ENCODE measurements around the gene PROCA1. TPM values are rescaled to one million over a fixed set of nuclear protein-coding genes. Genes with fewer than 3 reads are reported as not detected.
"Not testable (repeated sequence)": the region's sequence is repeated elsewhere in the genome, so short reads cannot be mapped to it uniquely, and the experiment has no call there.

Gene PROCA1
- total RNA-seq, 1 donor from 2014 or later, result 12.5 TPM

GRCh38 chr17:28663723-28664122, 48.0 kb downstream of the PROCA1 start:
- peak overlapping the region; percentile 90 for H3K4me2 ChIP-seq
- H3K79me2 ChIP-seq (ENCODE audit: low read depth), result peaks cover 91% of the 10 kb centered on the region
- H3K36me3 Mint-ChIP-seq, result peaks cover 30% of the 10 kb centered on the region
- H3K4me1 Mint-ChIP-seq, result peaks cover 36% of the 10 kb centered on the region
- peaks cover 6% of the 10 kb centered on the region for H3F3A ChIP-seq (ENCODE audit: low read depth)
- H3K9ac ChIP-seq, result no peak overlapping the region
- no peak overlapping the region for H3K27ac Mint-ChIP-seq
- H3K9me3 ChIP-seq (ENCODE audit: low read depth), result peaks cover 8% of the 10 kb centered on the region
- H2AFZ ChIP-seq (replicated peaks), result no peak overlapping the region
- peaks cover 8% of the 10 kb centered on the region for H3K4me1 ChIP-seq
- peaks cover 2% of the 10 kb centered on the region for H3K27me3 Mint-ChIP-seq (ENCODE audit: insufficient read depth, low read depth)
- peak overlapping the region; percentile 91 for H3K4me3 ChIP-seq
- H3K36me3 ChIP-seq, result peaks cover 10% of the 10 kb centered on the region
- no peak for TF ChIP-seq EZH2phosphoT487 (IDR thresholded peaks at IDR 0.05)
- TF ChIP-seq EZH2 (IDR thresholded peaks at IDR 0.05), result no peak
- no peak for TF ChIP-seq CTCF (IDR thresholded peaks at IDR 0.05)
- no peak overlapping the region for H3K27ac ChIP-seq
- DNase-seq (ENCODE audit: low spot score), result no peak
- H4K20me1 ChIP-seq (ENCODE audit: low read depth), result peaks cover 15% of the 10 kb centered on the region
- peaks cover 7% of the 10 kb centered on the region for H3K9me3 Mint-ChIP-seq
- H3K27me3 ChIP-seq, result no peaks in the 10 kb centered on the region
- H3K4me3 Mint-ChIP-seq, result peak overlapping the region; percentile 100

- Histone ChIP-seq H3K4me1 (peaks cover 8% of the 10 kb centered on the region), H3K9me3 (ENCODE audit: low read depth) (peaks cover 8% of the 10 kb centered on the region), H3K9ac (peak overlapping the region; percentile 85), H3K79me2 (ENCODE audit: low read depth) (peaks cover 86% of the 10 kb centered on the region), H4K20me1 (ENCODE audit: low read depth) (peaks cover 4% of the 10 kb centered on the region), H3F3A (ENCODE audit: low read depth) (peaks cover 6% of the 10 kb centered on the region), H2AFZ (replicated peaks) (peak overlapping the region; percentile 100), H3K4me3 (peak overlapping the region; percentile 91), H3K27me3 (no peaks in the 10 kb centered on the region), H3K4me2 (peak overlapping the region; percentile 90), H3K27ac (peak overlapping the region; percentile 84), H3K36me3 (peaks cover 10% of the 10 kb centered on the region)
- TF ChIP-seq EZH2 (IDR thresholded peaks at IDR 0.05) (no peak), CTCF (IDR thresholded peaks at IDR 0.05) (no peak), EZH2phosphoT487 (IDR thresholded peaks at IDR 0.05) (no peak)
- H3K4me1 Mint-ChIP-seq, result peaks cover 24% of the 10 kb centered on the region
- DNase-seq (ENCODE audit: low spot score), result no peak
- H3K36me3 Mint-ChIP-seq, result peaks cover 31% of the 10 kb centered on the region
- H3K4me3 Mint-ChIP-seq, result peak overlapping the region; percentile 100
- peaks cover 7% of the 10 kb centered on the region for H3K9me3 Mint-ChIP-seq
- peak overlapping the region; percentile 98 for H3K27ac Mint-ChIP-seq
- peaks cover 4% of the 10 kb centered on the region for H3K27me3 Mint-ChIP-seq (ENCODE audit: insufficient read depth, low read depth)
Measured at GRCh38 chr17:28662527-28662829, 49.2 kb downstream of the PROCA1 start.

GRCh38 chr17:28661635-28662526, 49.8 kb downstream of the PROCA1 start, which contains the start of the genes SDF2 and SUPT6H:
SDF2 (minus strand) TSS chr17:28661906; CDS start chr17:28661876, 30 bp downstream.
SUPT6H (plus strand) TSS chr17:28662205; CDS start chr17:28673402, 11,197 bp downstream.
- peaks cover 8% of the 10 kb centered on the region for H3K4me1 ChIP-seq
- peak; percentile 17 for TF ChIP-seq CTCF (IDR thresholded peaks at IDR 0.05)
- no peak for TF ChIP-seq EZH2 (IDR thresholded peaks at IDR 0.05)
- TF ChIP-seq EZH2phosphoT487 (IDR thresholded peaks at IDR 0.05), result no peak
- peaks cover 10% of the 10 kb centered on the region for H3K36me3 ChIP-seq
- peak; percentile 96 for DNase-seq (ENCODE audit: low spot score)
- H3K9me3 ChIP-seq (ENCODE audit: low read depth), result peaks cover 8% of the 10 kb centered on the region
- H2AFZ ChIP-seq (replicated peaks), result peak within 1 kb of the TSS; percentile 100
- peaks cover 6% of the 10 kb centered on the region for H3F3A ChIP-seq (ENCODE audit: low read depth)
- Mint-ChIP-seq H3K27ac (peak within 1 kb of the TSS; percentile 98), H3K27me3 (ENCODE audit: insufficient read depth, low read depth) (peaks cover 4% of the 10 kb centered on the region), H3K9me3 (peaks cover 7% of the 10 kb centered on the region), H3K4me3 (peak within 1 kb of the TSS; percentile 100), H3K4me1 (peaks cover 23% of the 10 kb centered on the region), H3K36me3 (peaks cover 31% of the 10 kb centered on the region)
- H4K20me1 ChIP-seq (ENCODE audit: low read depth), result peaks cover 4% of the 10 kb centered on the region
- peaks cover 88% of the 10 kb centered on the region for H3K79me2 ChIP-seq (ENCODE audit: low read depth)
- no peaks in the 10 kb centered on the region for H3K27me3 ChIP-seq
- H3K4me2 ChIP-seq, result peak within 1 kb of the TSS; percentile 90
- H3K9ac ChIP-seq, result peak within 1 kb of the TSS; percentile 85
- H3K4me3 ChIP-seq, result peak within 1 kb of the TSS; percentile 91
- peak within 1 kb of the TSS; percentile 84 for H3K27ac ChIP-seq

- H3K9me3 Mint-ChIP-seq; H3K27me3 ChIP-seq; H3K4me3 ChIP-seq; H3K27me3 Mint-ChIP-seq (ENCODE audit: insufficient read depth, low read depth); H3K9ac ChIP-seq; H3K4me1 ChIP-seq; H3K27ac ChIP-seq; H3K4me2 ChIP-seq; DNase-seq (ENCODE audit: low spot score); H3K4me3 Mint-ChIP-seq; H3K27ac Mint-ChIP-seq; H3F3A ChIP-seq (ENCODE audit: low read depth); H4K20me1 ChIP-seq (ENCODE audit: low read depth); H2AFZ ChIP-seq (replicated peaks); H3K9me3 ChIP-seq (ENCODE audit: low read depth): not testable (repeated sequence)
- Histone ChIP-seq H3K36me3 (peaks cover 10% of the 10 kb centered on the region), H3K79me2 (ENCODE audit: low read depth) (peaks cover 77% of the 10 kb centered on the region)
- H3K36me3 Mint-ChIP-seq, result peaks cover 33% of the 10 kb centered on the region
- H3K4me1 Mint-ChIP-seq, result peaks cover 23% of the 10 kb centered on the region
Measured at GRCh38 chr17:28659497-28659881, 52.2 kb downstream of the PROCA1 start.

GRCh38 chr17:28658766-28659496, 52.8 kb downstream of the PROCA1 start:
- not testable (repeated sequence) for H3F3A ChIP-seq (ENCODE audit: low read depth); H3K4me3 Mint-ChIP-seq; H3K4me1 ChIP-seq; H3K27ac ChIP-seq; H2AFZ ChIP-seq (replicated peaks); H4K20me1 ChIP-seq (ENCODE audit: low read depth); H3K27me3 ChIP-seq; H3K9me3 ChIP-seq (ENCODE audit: low read depth); H3K27ac Mint-ChIP-seq; H3K9me3 Mint-ChIP-seq; H3K4me2 ChIP-seq; H3K4me3 ChIP-seq; H3K27me3 Mint-ChIP-seq (ENCODE audit: insufficient read depth, low read depth); DNase-seq (ENCODE audit: low spot score); H3K9ac ChIP-seq
- Histone ChIP-seq H3K36me3 (peaks cover 10% of the 10 kb centered on the region), H3K79me2 (ENCODE audit: low read depth) (peaks cover 72% of the 10 kb centered on the region)
- peaks cover 33% of the 10 kb centered on the region for H3K36me3 Mint-ChIP-seq
- peaks cover 21% of the 10 kb centered on the region for H3K4me1 Mint-ChIP-seq
